SHP77 (cell line): Measurements from ENCODE around the gene DUSP5.

ENCODE experiments used
- DNase-seq, 2 experiments: peaks; one replicate each; lab custom pipeline; 2025; lab: John Stamatoyannopoulos, UW

DUSP5 gene

DNA sequence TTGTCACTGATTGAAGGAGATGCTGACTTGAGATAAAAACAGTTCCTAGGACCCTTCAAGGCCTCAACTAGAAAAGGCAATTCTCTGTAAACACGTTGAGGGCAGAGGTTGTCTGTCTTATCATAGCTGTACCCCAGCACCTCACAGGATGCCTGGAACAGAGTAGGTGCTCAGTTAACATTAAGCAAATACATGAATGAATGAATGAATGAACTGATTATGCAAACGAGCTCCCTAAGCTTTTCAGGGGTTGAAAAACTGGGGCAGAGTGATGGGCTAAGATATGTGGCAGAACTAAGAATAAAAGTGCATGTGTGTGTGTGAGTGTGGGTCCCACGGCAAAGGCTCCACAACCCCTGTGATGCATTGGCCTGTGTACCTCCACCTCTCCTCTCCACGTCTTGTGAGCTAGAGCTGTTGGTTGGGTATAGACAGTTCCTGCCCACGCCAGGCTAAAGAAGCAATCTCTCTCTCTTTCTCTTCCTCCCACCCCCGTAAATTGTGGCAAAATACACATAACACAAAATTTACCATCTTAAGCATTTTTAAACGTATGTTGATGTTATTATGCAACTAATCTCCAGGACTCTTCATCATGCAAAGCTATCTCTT, 48.9 kb downstream of the DUSP5 start:
- DNase-seq: no peak

DNA sequence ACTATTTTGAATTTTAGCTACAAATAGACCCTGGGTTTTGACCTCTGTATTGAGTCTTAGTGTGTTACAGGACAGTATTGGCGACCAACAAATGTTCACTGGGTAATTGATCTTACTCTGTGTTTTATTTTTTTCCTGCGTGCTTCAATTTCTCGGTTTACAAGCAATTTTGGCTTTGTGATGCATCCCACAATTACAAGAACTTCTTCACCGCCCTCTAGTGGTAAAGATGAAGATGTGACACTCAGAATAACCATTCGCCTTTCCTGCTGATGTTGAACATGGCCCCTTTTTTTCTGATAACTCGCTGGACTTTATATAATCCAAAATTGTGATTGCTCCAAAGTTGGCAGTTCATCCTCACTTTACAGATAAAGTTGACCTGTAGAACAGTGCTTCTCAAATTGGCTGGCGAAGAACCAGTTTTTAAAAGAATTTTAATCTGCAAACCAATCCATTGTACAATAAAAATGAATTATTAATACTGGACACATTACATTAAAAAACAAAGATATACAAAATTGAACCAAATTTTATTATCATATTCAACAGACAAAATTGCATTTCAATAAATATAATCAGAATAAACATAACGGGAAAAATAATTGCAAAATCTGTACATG, 49.5 kb downstream of the DUSP5 start:
- DNase-seq: peak; percentile 40 to 79

DNA sequence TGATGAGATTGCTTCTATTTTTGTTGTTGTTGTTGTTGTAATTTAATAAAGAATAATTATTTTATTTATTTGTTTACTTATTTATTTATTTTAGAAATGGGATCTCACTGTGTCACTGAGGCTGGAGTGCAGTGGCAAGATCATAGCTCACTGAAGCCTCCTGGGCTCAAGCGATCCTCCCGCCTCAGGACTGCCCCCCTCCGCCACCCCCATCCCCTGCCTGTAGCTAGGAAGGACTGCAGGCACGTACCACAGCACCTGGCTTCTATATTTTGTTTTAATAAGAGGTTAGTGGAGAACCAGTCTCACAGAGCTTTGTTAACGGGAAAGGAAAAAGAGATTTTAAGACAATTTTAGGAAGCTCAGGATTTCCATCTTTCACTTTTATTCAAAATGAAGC, 50.3 kb downstream of the DUSP5 start:
- DNase-seq: no peak

DNA sequence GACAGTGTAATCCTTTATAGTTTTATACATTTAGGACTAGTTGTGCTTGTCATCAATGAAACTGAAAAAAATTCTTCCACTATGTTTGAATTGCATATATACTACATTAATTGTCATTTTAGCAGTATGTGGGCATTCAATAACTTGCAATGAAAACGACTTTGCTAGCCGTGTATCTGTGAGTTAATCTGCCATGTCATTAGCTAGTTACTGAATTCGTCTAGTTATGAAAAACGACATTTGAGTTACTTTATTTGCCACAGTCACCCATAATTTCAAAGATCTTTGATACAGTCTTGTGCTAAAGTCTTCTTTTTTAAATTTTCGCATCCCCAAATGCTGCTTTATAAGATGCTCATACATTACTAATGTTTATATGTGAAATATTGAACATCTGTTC, 51.5 kb downstream of the DUSP5 start:
- no peak for DNase-seq

DNA sequence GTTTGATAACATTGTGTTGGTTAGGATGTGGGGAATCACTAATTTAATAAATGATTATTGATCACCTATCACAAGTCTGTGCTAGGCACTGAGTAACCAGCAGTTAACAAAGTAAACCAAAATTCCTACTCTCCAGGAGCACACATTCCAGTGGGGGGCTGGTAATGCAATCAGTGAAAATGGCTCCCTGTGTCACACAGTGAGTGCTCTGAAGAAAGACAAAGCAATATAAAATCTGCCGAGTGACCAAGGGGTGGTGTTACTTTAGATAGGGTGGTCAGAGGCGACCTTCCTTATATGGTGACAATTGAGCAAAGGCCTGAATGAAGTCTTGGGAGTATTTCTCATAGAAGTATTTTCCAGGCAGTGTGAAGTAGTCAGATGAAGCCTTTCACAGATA, 56.2 kb downstream of the DUSP5 start:
- DNase-seq: no peak

DNA sequence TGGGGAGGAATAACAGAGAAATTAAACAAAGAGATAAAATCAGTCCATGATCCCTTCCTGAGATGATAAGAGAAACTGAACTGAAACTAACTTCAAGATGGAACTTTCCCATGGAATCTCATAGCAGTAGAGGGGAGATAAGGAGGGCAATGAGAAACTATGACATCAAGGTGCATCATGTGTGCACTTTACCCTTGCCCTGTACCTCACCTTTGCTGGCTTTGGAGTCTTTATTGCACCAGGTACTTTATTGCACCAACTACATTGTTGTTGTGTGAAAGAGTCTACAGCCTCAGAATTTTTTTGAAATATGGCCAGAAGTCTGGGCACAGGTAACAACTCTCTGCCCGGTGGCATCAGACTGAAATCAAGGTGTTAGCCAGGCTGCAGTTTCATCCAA, 58.6 kb downstream of the DUSP5 start:
- DNase-seq: no peak

DNA sequence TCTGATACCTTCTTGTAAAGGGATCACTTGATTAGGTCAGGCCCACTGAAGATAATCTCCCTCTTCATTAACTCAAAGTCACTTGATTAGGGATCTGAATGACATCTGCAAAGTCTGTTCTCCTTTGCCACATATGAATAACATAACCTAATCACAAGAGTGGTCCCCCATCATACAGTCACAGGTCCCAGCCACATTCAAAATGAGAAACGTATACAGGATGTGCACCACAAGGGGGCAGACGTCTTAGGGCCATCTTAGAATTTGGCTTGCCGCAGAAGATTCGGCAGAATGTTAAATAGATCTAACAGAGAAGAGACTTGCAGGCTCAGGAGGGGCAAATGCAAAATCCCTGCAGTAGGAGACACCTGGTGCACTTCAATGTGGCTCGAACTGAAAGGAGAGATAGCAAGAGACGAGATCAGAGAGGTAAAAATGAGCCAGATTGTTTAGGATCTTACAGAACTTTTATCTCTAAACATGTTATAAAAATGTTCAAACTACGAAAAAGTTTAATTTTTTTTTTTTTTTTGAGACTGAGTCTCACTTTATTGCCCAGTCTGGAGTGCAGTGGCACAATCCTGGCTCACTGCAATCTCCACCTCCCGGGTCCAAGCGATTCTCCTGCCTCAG, 59.4 kb downstream of the DUSP5 start:
- DNase-seq: no peak

DNA sequence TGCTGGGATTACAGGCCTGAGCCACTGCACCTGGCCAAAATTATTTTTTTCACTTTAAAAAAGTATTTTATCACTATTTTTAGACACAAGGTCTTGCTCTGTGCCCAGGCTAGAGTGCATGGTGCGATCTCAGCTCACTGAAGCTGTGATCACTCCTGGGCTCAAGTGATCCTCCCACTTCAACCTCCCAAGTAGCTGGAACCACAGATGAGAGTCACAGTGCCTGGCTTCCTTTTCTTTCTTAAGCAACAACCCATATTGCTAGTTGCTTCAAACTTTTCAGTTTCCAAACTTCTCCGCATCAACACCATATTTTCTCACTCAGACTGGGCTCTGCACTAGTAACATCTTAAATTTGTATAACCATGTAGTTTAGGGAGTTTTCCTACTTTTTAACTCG, 60.3 kb downstream of the DUSP5 start:
- no peak for DNase-seq

DNA sequence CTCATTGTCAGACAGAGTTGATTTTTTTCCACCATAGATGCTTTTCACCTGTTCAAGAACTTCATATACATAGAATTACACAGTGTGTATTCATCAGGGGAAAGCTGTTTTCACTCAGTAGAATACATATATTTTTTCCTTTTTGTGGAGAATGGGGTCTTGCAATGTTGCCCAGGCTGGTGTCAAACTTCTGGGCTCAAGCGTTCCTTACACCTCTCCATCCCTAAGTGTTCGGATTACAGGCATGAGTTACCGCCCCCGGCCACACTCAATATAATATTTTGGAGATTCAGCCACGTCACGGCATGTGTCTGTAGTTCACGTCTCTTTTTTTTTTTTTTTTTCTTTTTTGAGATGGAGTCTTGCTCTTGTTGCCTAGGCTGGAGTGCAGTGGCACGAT, 62.3 kb downstream of the DUSP5 start:
- no peak for DNase-seq
